ENCODE measurements around the gene SSPN.
A peak's percentile ranks its signal among the peaks of the same experiment; 100 is the strongest.

DNA sequence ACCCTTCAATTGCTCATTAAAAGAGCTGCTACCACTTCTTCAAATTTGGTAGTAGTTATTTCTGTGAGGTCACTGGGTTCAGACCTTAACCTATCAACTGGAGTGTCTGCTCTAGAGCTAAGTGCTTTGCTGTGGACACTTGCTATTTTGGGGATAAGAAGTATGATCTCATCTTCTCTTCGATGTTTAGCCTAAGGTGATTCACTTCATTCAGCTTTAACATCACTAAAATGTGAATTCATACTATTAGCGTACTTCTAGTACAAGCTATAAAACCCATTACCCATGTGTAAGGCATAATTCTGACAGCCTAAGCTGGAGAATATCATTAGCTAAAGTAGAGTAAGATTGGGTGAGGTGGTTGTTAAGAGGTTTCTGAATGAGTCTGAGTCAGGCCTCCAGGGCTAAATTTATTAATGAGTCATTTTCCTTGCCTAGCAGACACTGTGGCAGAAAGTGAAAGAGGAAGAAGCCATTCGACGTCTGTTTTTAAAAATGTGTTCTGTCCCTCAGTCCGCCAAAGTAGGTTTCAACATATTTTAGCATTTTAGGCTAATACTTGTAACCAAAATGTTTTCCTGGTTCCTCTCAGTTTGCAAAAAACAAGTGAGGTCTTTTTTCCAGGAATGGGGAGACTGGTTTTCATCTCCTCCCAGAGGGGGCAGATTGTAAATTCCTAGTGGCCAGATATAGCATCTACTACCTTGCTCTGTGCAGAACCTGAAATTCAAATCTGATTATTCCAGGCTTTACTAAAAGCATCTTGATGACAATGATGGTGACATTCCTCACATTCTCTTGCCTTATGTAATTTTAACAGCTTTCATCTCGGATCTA is 103.6 kb downstream of the SSPN start:
- TF ChIP-seq, protein P1, sequence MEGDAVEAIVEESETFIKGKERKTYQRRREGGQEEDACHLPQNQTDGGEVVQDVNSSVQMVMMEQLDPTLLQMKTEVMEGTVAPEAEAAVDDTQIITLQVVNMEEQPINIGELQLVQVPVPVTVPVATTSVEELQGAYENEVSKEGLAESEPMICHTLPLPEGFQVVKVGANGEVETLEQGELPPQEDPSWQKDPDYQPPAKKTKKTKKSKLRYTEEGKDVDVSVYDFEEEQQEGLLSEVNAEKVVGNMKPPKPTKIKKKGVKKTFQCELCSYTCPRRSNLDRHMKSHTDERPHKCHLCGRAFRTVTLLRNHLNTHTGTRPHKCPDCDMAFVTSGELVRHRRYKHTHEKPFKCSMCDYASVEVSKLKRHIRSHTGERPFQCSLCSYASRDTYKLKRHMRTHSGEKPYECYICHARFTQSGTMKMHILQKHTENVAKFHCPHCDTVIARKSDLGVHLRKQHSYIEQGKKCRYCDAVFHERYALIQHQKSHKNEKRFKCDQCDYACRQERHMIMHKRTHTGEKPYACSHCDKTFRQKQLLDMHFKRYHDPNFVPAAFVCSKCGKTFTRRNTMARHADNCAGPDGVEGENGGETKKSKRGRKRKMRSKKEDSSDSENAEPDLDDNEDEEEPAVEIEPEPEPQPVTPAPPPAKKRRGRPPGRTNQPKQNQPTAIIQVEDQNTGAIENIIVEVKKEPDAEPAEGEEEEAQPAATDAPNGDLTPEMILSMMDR (IDR thresholded peaks at IDR 0.05; ENCODE audit: low read length), result peak; percentile 30
- TF ChIP-seq EZH2 (optimal IDR thresholded peaks at IDR 0.05; ENCODE audit: low read depth, low read length), result no peak
- TF ChIP-seq EZH2phosphoT487 (IDR thresholded peaks at IDR 0.05; ENCODE audit: low read length), result no peak
